DLD1 (cell line): ENCODE results near the gene INKA1.
"Not testable (repeated sequence)": the region's sequence is repeated elsewhere in the genome, so short reads cannot be mapped to it uniquely, and the experiment has no call there.

Experiments used
- in situ Hi-C: cut with HindIII; loops from 2 replicates; pipeline ENCODE4 v1.10.0; 2017; ENCODE audit warnings: low sequenced_read_pairs

INKA1 gene

DNA sequence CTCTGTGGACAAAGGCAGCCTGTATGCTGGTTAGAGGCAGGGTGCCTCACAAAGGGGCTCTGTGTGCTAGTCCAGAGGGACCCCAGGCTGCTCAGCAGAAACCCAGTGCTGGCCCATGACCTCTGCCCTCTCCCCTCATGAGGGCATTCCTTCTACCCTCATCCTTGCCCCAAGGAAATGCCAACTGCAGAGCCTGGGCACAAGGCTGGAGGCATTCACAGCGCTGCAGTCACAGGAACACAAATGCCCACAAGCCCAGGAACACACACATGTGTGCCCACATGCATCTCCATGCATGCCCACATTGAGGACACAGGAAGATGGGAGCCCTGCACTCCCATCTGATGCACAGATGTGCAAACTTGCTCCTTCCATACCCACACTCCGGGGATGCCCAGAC, 3.8 kb downstream of the INKA1 start:
- in situ Hi-C loops: no loop called here

DNA sequence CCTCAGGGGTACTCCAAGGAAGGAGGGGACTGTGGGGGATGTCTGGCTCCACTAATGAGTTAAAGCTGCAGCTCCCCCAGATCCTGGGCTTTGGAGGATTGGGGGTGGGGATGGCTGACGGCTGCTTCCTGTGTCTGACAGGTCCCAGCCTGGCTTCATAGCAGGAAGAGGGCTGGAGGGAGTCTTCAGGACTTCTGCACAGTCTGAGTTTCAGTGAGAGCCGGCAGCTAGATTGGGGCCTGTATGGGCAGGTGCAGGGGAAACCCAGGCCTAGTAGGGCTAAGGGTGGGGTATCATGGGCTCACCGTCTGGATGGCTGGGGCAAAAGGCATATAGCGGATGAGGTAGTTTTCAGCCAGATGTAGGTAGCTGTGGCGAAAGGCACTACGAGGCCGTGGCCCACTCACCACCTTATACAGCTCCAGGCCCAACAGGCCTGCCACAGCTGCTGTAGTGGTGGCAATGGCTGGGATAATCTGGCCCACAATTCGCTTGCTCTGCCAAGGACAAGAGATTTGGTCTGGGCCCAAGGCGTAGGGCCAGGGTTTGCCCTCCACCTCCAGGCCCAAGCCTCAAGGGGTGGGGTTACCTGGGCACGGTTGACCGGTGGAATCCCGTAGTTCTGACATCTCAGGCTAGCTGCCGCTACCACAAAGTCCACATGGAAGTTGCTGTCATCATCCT, 4.5 kb downstream of the INKA1 start:
- in situ Hi-C loops: no loop called here

DNA sequence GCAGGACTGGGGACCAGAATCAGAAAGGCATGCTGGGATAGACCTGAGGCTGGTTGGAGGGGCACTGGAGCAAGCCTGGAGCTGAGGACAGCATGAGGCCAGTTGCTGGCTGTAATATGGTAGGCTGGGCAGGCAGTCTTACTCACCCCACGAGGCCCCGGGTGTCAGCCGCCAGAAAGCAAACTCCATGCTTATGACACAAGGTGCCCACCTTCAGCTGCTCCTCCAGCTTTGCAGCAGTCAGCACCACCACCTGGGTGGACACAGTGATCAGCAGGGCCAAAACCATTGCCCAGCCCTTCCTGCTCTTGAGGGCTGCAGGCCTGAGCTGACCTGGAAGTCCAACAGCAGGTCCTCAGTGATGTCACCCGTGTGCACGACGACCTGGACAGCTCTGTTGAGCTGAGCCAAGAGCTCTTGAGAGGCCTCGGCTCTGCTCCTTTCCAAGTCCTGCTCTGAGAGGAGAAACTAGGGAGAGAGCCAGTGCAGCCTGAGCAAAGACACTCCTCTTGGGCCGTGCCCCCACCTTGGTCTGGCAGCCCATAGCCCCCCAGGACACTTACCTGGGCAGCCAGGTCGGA, 9.9 kb downstream of the INKA1 start:
- in situ Hi-C loops: no loop called here

DNA sequence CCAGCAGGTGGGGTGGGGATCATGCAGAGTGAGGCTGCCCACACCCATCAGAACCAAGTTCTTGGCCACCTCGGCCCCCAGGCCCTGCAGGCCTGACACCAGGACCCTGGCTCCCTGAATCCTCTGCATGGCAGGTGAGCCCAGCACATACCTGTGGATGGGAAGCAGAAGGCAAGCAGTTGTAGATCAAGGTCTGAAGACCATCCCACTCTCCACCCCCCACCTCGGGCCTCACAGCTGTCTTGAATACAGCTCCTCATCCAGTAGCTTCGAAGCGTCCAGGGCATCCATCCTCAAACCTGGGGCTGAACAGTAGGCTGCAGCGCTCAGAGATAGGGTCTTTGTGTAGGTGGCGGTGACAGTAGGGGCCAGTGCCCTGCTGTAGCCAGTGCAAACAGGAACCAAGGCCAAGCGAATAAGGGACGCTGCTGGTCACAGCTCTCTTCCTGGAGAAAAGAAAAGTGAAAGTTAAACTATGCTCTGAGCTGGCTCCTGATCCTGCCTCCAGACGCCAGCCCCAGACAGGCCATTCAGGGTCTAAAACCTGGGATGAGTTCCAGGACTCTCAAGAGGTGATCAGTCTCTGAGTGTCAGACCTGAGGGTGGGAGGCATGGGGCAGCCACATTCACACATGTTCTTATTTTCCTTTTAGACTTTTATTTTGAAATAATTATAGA, 10.6 kb downstream of the INKA1 start, which contains the start of gene UBA7:
Gene UBA7 (minus strand): TSS at position 457 of the 678 bp plus-strand sequence. CDS start 166 bp downstream, at position 291.
- in situ Hi-C loops: no loop called here

DNA sequence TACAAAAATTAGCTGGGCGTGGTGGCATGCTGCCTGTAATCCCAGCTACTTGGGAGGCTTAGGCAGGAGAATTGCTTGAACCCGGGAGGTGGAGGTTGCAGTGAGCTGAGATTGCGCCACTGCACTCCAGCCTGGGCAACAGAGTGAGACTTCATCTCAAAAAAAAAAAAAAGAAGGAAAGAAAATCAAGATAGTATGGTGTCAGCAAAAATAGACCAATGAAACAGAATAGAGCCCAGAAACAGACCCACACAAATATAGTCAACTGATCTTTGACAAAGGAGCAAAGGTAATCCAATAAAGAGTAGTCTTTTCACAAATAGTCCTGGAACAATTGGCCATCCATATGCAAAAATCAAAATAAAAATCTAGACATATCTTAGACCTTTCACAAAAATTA, 20.1 kb downstream of the INKA1 start:
- in situ Hi-C loops: not testable (repeated sequence)

DNA sequence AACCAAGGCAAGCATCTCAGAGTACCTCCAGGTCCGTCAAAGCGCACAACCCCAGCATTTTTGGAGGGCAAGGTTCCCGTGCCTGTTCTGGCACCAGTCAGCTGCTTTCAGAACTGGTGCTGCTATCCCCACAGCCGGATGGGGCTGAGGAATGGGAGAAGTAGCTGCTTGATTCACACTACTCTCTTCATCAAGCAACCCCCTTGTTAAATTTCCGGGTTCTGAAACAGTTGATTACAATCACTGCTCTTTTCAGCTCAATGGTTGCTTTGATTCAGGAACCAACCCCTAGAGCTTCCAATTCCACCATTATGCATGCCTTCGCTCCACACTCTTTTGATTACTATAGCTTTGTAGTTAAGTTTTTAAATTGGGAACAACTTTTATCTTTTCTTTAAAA, 23.0 kb downstream of the INKA1 start:
- in situ Hi-C loops: no loop called here

DNA sequence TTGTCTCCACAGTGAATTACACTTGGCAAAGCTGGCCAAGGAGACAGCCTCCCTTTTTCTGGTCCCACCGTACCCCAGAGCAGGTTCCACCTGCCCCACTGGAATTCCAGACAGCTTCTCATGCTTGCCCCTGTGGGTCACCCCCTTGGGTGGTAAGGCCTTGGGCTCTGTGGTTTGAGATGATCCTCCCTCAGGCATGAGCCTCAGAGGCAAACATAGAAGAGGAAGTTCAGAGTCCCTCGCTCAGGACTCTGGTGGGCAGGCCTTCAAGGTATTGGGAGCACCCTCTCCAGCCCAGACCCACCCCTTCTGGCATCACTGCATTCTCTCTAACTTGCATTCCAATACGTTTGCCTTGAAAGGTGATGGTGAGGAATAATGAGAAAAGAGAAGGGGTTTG, 28.3 kb downstream of the INKA1 start:
- in situ Hi-C loops: no loop called here

DNA sequence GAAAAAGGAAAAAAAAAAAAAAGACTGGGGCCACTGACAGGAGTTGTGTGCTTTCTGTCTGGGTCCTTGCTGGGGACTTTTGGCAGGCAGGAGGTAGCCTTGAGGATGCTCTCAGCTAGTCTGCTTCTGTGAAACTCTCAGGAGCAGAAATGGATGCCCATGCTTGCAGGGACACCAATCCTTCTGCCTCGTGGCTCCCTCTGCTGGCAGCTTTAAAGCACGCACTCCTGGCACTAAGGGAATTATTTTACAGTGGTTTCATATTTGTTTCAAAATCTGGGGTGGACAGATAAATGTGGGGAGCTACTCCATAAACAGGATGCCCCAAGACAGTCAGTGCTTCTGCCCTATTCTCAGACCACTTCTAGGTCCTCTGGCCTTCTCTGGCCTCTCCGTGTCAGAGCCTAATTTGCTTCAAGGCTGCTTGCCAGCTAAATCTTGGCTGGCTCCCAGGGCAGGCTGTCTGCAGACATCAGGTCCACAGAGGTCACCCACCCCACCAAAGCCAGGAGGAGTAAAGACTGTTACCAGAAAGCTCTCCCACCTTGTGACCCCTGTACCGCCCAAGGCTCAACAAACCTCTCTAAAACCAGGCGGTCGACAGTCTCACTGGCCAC, 36.2 kb downstream of the INKA1 start:
- in situ Hi-C loops: no loop called here

DNA sequence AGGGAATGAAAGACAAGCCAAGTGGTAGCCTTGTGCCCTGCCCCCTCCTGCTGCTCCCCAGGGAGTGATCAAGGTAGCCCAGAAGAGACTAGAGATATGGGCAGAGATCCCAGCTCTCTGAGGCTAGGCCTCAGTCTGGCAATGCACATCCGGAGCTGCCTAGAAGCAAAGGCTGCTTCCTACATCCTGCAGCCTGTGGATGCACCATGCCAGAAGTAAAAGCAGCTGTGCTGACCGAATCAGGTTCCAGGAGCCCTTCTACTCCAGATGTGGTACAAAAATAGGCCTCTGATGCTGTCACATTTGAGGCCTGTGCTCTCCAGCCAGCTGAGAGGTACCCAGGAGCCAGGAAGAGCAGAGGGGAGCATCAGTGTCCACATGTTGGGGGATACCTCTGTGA, 37.3 kb downstream of the INKA1 start:
- in situ Hi-C loops: no loop called here

DNA sequence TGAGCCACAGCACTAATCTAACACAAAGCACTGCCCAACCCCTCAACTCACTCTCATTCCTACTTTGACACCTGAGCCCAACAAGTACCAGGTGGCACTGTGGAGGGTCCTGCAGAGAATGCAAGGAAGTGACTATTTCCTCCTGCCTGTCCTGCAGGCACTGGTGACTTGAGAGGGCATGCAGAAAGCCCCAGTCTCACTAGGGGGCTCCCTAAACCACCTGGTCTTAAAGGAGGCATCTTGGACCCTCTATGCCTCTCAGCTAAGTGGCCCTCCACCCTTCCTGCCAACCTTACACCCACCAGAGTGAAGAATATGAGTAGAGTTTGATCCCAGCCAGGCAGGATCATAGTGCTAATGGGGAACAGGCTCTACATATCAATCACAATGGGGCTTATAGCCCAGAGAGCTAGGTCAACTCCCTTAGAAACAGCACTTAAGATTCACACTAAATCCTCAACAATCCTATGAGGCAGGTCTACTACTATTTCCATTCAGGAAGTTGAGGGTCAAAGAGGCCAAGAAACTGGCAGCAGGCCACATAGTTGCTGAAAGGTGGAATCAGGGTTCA, 38.1 kb downstream of the INKA1 start:
- in situ Hi-C loops: no loop called here

DNA sequence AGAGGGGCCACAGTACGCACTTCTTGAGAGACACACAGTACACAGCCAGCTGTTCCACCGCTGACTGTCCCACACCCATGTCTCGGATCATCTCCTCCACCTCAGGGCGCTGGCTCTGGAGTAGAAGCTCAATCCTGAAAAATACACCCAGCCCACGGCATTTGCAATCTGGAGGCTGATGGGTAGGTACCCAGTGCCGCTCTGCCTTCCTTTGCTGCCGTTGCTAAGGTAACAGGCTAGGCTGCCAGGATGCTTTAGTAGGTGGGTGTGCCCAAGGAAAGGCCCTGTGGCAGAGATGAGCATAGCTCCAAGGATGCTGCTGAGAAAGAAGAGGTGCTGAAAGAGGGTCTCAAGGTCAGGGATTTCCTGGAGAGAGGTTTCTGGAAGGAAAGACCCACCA, 38.7 kb downstream of the INKA1 start:
- in situ Hi-C loops: no loop called here

DNA sequence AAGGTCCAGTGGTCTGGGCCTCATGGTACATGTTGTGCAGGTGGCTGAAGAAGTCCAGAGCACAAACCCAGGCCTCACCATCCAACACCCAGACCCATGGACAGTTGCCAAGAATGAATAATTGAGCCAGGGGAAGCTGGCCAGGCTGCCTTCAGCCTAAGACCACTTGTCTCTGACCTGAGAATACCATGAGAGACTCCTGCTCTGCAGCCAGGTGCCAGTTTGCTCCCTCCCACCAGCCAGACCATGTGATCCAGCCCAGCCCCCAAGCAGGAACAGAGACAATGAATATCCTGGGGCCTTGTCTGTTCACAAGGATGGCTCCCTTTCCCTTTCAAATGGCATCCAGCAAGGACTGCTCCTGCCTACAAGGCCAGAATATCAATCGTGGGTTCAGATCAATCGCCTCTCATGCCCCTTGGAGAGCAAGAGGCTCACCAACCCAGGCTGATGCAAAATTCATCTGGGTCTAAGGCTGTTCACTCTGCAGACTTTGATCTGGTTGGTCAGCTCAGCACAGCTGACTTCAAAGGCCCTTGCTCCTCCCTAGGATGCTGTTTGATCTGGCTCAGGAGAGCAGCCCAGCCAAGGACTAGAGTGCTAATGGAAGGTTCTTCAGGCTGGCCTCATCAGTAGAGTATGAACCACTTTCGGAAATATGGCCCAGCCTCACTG, 39.9 kb downstream of the INKA1 start:
- in situ Hi-C loops: no loop called here

DNA sequence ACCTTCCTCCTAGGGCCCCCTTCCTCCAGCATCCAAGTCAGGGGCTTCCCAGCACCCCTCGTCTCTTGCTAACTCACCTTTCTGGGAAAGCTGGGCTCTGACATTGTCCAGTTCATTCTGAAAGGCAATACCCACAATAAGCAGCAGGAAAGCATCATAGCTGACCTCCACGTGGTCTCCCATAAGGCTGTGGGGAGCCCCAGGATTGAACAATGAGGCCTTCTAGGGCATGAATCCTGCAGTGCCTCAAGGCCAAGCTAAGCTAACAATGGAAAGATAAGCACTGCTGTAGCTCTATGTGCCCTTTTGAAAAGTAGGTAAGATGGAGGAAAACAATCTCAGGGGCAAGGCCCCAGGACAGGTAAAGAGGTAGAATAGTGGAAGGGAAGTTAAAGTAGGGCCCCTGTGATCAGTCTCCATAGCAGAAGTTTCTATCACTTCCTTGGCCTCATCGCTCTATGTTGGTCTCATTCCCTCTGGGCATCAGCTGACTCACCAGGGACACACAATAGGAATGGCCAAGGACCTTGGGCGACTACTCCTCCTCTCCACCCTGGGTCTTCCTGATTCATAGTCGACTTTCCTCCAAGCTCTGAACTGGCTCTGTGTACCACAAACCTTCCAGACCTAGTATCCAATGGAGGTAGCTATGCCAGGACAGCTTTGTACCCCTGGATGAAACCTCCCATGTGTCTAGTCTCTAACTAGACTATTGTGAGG, 41.6 kb downstream of the INKA1 start:
- in situ Hi-C loops: no loop called here

DNA sequence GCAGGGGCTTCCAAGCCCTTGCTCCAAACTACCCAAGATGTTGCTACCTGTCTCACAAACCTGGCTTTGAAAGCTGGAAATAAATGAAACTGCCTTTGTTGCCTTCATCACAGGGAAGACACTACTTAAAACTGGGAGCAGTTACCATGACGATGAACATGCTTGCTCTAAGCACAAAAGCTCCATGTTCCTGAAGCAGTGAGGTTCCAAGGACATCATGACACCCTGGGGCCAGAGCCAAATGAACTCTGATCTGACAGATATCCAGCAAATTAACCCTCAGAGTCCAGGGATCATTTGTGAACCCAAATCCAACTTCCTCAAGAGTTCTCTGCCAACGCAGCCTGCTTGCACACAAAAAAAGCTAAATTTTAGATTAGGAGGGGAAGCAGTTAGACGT, 42.6 kb downstream of the INKA1 start:
- in situ Hi-C loops: no loop called here
